Adipose tissue (tissue), 3 donors: ENCODE results near the gene AVPR2. TPM values are rescaled to one million over a fixed set of nuclear protein-coding genes. Genes with fewer than 3 reads are reported as not detected.

ENCODE experiments used
- H3K27ac ChIP-seq: one replicate; pipeline ENCODE4 v1.5.1; 2013; ENCODE audit warnings: low read depth, low read length
- WGBS, 3 donors: extraction: QIAGEN DNeasy Blood & Tissue Kit; methylation state at CpG; one replicate each; pipeline ENCODE4 v1.1.7; 2013; 5-methylcytosine and 5-hydroxymethylcytosine counted together
- polyA plus RNA-seq, 3 donors: library from polyadenylated mRNA; stranded (reverse); fragments of 200-250 nt; gene quantifications; one replicate each; pipeline ENCODE4 v1.2.3, GENCODE V29; 2013
- donor health status: healthy with polysubstance abuse.
- donor health status: Bipolar disorder and iron deficiency.
- donor health status: healthy.

AVPR2 gene
- 1 to 10 TPM; 1.3 to 7.1 (median 5.9) TPM for polyA plus RNA-seq

- H3K27ac ChIP-seq: no peak within 1 kb of the TSS
- 29 to 58% (median 54%) methylated on average over 14 to 26 of the region's 26 CpGs for WGBS, 3 donors
Measured at GRCh38 chrX:153903991-153904957, at the start of gene AVPR2. TSS of gene AVPR2 (plus strand) at chrX:153904673. CDS start at chrX:153905146, 473 bp downstream.

GRCh38 chrX:153854702-153855101, 49.8 kb upstream of the AVPR2 start:
- WGBS, 3 donors: 71 to 82% (median 76%) methylated on average over 9 of the region's 9 CpGs
- H3K27ac ChIP-seq: no peak overlapping the region

GRCh38 chrX:153857348-153857903, 47.0 kb upstream of the AVPR2 start:
- WGBS, 3 donors: 73 to 83% (median 81%) methylated on average over 1 to 2 of the region's 2 CpGs

GRCh38 chrX:153861151-153861550, 43.3 kb upstream of the AVPR2 start:
- 67 to 79% (median 77%) methylated on average over 10 of the region's 10 CpGs for WGBS, 3 donors
- no peak overlapping the region for H3K27ac ChIP-seq

More at GRCh38 chrX:153857348-153857903, 47.0 kb upstream of the AVPR2 start:
- H3K27ac ChIP-seq: no peak overlapping the region

GRCh38 chrX:153861733-153862310, 42.7 kb upstream of the AVPR2 start:
- no peak overlapping the region for H3K27ac ChIP-seq
- whole genome bisulfite sequencing, 3 donors: 44 to 71% (median 63%) methylated on average over 8 to 21 of the region's 21 CpGs

- WGBS, 3 donors: 50 to 73% (median 68%) methylated on average over 11 to 22 of the region's 22 CpGs
- no peak overlapping the region for H3K27ac ChIP-seq
Measured at GRCh38 chrX:153862369-153863250, 41.9 kb upstream of the AVPR2 start.

- H3K27ac ChIP-seq: no peak overlapping the region
- 54 to 74% (median 74%) methylated on average over 18 to 28 of the region's 28 CpGs for WGBS, 3 donors
Measured at GRCh38 chrX:153863251-153863991, 41.1 kb upstream of the AVPR2 start.

GRCh38 chrX:153864101-153864500, 40.4 kb upstream of the AVPR2 start:
- 82 to 91% (median 84%) methylated on average over 7 to 10 of the region's 10 CpGs for WGBS, 3 donors
- H3K27ac ChIP-seq: no peak overlapping the region

GRCh38 chrX:153864561-153865320, 39.7 kb upstream of the AVPR2 start:
- WGBS, 3 donors: 64 to 88% (median 84%) methylated on average over 10 to 29 of the region's 30 CpGs
- H3K27ac ChIP-seq: no peak overlapping the region

- no peak overlapping the region for H3K27ac ChIP-seq
- 85 to 97% (median 96%) methylated on average over 8 to 11 of the region's 11 CpGs for WGBS, 3 donors
Measured at GRCh38 chrX:153865321-153865580, 39.2 kb upstream of the AVPR2 start.

- 83 to 97% (median 94%) methylated on average over 7 to 9 of the region's 9 CpGs for WGBS, 3 donors
- H3K27ac ChIP-seq: no peak overlapping the region
Measured at GRCh38 chrX:153865685-153866084, 38.8 kb upstream of the AVPR2 start.

- no peak overlapping the region for H3K27ac ChIP-seq
- WGBS, 3 donors: 77 to 80% (median 77%) methylated on average over 21 to 22 of the region's 22 CpGs
Measured at GRCh38 chrX:153866302-153867019, 38.0 kb upstream of the AVPR2 start.

- 81 to 88% (median 82%) methylated on average over 9 of the region's 9 CpGs for WGBS, 3 donors
- H3K27ac ChIP-seq: no peak overlapping the region
Measured at GRCh38 chrX:153867139-153867538, 37.3 kb upstream of the AVPR2 start.

GRCh38 chrX:153867671-153868070, 36.8 kb upstream of the AVPR2 start:
- H3K27ac ChIP-seq: no peak overlapping the region
- WGBS, 3 donors: 87 to 94% (median 91%) methylated on average over 5 to 13 of the region's 13 CpGs

GRCh38 chrX:153868576-153869472, 35.6 kb upstream of the AVPR2 start:
- 89 to 94% (median 93%) methylated on average over 15 to 26 of the region's 26 CpGs for WGBS, 3 donors
- H3K27ac ChIP-seq: no peak overlapping the region
